ENCODE measurements around the gene GPN2. TPM values are rescaled to one million over a fixed set of nuclear protein-coding genes. Genes with fewer than 3 reads are reported as not detected.

GPN2 gene
- total and polyA plus RNA-seq, 2 donors (not counting 3 experiments of a cell fraction or from before 2014, with no cell fraction given), result 21.9 to 37.4 TPM

GRCh38 chr1:26856181-26856580 is 33.9 kb downstream of the GPN2 start:
- Histone ChIP-seq H3K27ac (ENCODE audit: insufficient read depth, low read depth, low read length) (no peak overlapping the region), H3K9ac (replicated peaks; ENCODE audit: extremely low read depth, insufficient read depth, low read length) (no peak overlapping the region), H3K36me3 (ENCODE audit: control insufficient read depth in 2 of 2, extremely low read depth in 1 of 2, insufficient read depth in 2 of 2, low read length in 2 of 2) (peaks cover 9 to 20% of the 10 kb centered on the region in 2 experiments), H4K20me1 (replicated peaks; ENCODE audit: control insufficient read depth, extremely low read depth, insufficient read depth, low read length) (no peaks in the 10 kb centered on the region), H3K4me2 (ENCODE audit: insufficient read depth, low read length) (no peak overlapping the region), H3K9me1 (replicated peaks; ENCODE audit: control insufficient read depth, extremely low read depth, insufficient read depth, low read length) (no peaks in the 10 kb centered on the region), H2AFZ (ENCODE audit: low read depth, low read length) (no peak overlapping the region), H3K27me3 (ENCODE audit: control insufficient read depth in 2 of 2, insufficient read depth in 2 of 2, low read length in 2 of 2) (no peaks in the 10 kb centered on the region), H3K9me3 (replicated peaks; ENCODE audit: control insufficient read depth, insufficient read depth, low read length) (no peaks in the 10 kb centered on the region), H3K4me1 (ENCODE audit: control insufficient read depth, extremely low read depth, insufficient read depth, low read length) (no peaks in the 10 kb centered on the region), H3K79me2 (ENCODE audit: control insufficient read depth, insufficient read depth, low read length) (no peaks in the 10 kb centered on the region), H3K4me3 (replicated peaks in 1 of 3; ENCODE audit: insufficient read depth in 1 of 3, low read depth in 1 of 3, low read length in 3 of 3) (no peak overlapping the region)
- ChIA-PET CTCF (interaction anchor here (0.6 to 1.9 kb wide), 5 partner anchors 9 to 121 kb away, joined by 3 to 7 read pairs (median 3); partner anchors contain the start of gene ZDHHC18), POLR2A (no interaction called here)
- intact Hi-C loops (cut with micrococcal nuclease), result no loop called here
- TF ChIP-seq JUN (IDR thresholded peaks at IDR 0.05; ENCODE audit: borderline replicate concordance, insufficient read depth, insufficient read length, low read depth), result no peak
- no peak for TF ChIP-seq FOS (IDR thresholded peaks at IDR 0.05; ENCODE audit: borderline replicate concordance, insufficient read depth, low read length)
- no peak for TF ChIP-seq POLR2AphosphoS5 (IDR thresholded peaks at IDR 0.05; ENCODE audit: insufficient read depth, low read depth, low read length)
- TF ChIP-seq, protein P1, sequence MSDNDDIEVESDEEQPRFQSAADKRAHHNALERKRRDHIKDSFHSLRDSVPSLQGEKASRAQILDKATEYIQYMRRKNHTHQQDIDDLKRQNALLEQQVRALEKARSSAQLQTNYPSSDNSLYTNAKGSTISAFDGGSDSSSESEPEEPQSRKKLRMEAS (IDR thresholded peaks at IDR 0.05; ENCODE audit: insufficient read depth, insufficient read length), result no peak
- no peak for TF ChIP-seq EZH2 (IDR thresholded peaks at IDR 0.05; ENCODE audit: borderline replicate concordance, low read depth, low read length, severe bottlenecking)
- TF ChIP-seq MYC (IDR thresholded peaks at IDR 0.05; ENCODE audit: low read depth, low read length), result no peak
- no peak for TF ChIP-seq POLR2A (IDR thresholded peaks at IDR 0.05; ENCODE audit: low read depth, low read length)
- no peak for TF ChIP-seq GATA2 (IDR thresholded peaks at IDR 0.05; ENCODE audit: insufficient read depth, insufficient read length, low read depth, low read length)
- no peak for TF ChIP-seq CTCF (IDR thresholded peaks at IDR 0.05; ENCODE audit: extremely low read depth in 1 of 2, insufficient read depth in 1 of 2, low read depth in 1 of 2, low read length in 2 of 2)
- no peak for DNase-seq (ENCODE audit: low read depth, low spot score)
- FAIRE-seq, result no peak
- dilution Hi-C loops (cut with MboI; ENCODE audit: extremely low pct_ligation_motif_present, low sequenced_read_pairs), result no loop called here
- no TSS peak for BruUV-seq (replicated peaks)

Data from endothelial cell of umbilical vein (primary cell).